ENCODE data around the gene DPM3. TPM values are rescaled to one million over a fixed set of nuclear protein-coding genes. Genes with fewer than 3 reads are reported as not detected.
"Not testable (repeated sequence)": the region's sequence is repeated elsewhere in the genome, so short reads cannot be mapped to it uniquely, and the experiment has no call there.

The DPM3 gene
- total and polyA plus RNA-seq, 2 donors (not counting 1 experiment from before 2014, with no cell fraction given): 39.9 to 97.3 TPM

DNA sequence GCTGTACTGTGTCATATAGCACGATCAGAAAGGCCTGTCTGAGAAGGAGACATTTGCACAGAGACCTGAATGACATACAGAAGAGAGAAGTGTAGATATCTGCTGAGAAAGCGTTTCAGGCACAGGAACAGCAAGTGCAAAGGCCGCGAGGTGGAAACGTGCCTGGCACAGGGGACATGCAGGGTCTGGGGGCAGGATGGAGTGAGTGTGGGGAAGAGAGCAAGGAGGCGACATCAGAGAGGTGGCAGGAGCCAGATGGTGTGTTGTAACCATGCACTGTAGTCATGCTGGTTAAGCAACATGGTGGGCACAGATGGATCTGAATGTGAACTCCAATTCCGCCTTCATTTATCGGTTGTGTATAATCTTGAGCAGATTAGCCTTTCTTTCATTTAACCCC, 19.8 kb upstream of the DPM3 start:
- Histone ChIP-seq H3K4me2 (replicated peaks; ENCODE audit: low read depth, low read length, poor library complexity, severe bottlenecking) (no peak overlapping the region), H3K79me2 (ENCODE audit: control insufficient read depth, insufficient read depth, low read length) (no peaks in the 10 kb centered on the region), H3K9me3 (ENCODE audit: control extremely low read depth in 1 of 3, control insufficient read depth in 2 of 3, insufficient read depth in 1 of 3, low read length in 2 of 3) (peaks cover 0 to 7% (median 0%) of the 10 kb centered on the region in 3 donors), H3K9ac (ENCODE audit: low read length) (no peak overlapping the region), H3K27ac (ENCODE audit: low read length in 2 of 2) (no peak overlapping the region), H3K27me3 (replicated peaks in 1 of 4; ENCODE audit: control extremely low read depth in 1 of 4, control insufficient read depth in 3 of 4, insufficient read depth in 4 of 4, low read length in 3 of 4) (no peaks in the 10 kb centered on the region), H2AFZ (ENCODE audit: insufficient read depth, low read depth, low read length, poor library complexity, severe bottlenecking) (no peak overlapping the region), H3K4me3 (ENCODE audit: control extremely low read depth in 1 of 5, extremely low read depth in 1 of 5, insufficient read depth in 1 of 5, low read depth in 2 of 5, low read length in 4 of 5) (no peak overlapping the region), H3K4me1 (ENCODE audit: control insufficient read depth in 2 of 2, insufficient read depth in 2 of 2, low read length in 2 of 2) (no peaks in the 10 kb centered on the region), H4K20me1 (ENCODE audit: control insufficient read depth, insufficient read depth, low read length, poor library complexity, severe bottlenecking) (no peaks in the 10 kb centered on the region), H3K36me3 (replicated peaks in 1 of 2; ENCODE audit: control extremely low read depth in 1 of 2, control insufficient read depth in 1 of 2, extremely low read depth in 1 of 2, insufficient read depth in 2 of 2, low read length in 1 of 2) (no peaks in the 10 kb centered on the region)
- ChIA-PET POLR2A (interaction anchor here (0.7 kb wide), 1 partner anchor 38 kb away, joined by 4 read pairs; no protein-coding TSS in a partner anchor), CTCF (no interaction called here)
- no peaks in the 10 kb centered on the region for H3K9me3 Mint-ChIP-seq (ENCODE audit: insufficient read depth)
- ATAC-seq (ENCODE audit: low read depth) (no peak), DNase-seq (no peak)
- no peak overlapping the region for H3K27ac Mint-ChIP-seq
- no peaks in the 10 kb centered on the region for H3K27me3 Mint-ChIP-seq
- 85% methylated on average over 6 of the region's 8 CpGs for WGBS (ENCODE audit: insufficient coverage)
- TF ChIP-seq, protein P1, sequence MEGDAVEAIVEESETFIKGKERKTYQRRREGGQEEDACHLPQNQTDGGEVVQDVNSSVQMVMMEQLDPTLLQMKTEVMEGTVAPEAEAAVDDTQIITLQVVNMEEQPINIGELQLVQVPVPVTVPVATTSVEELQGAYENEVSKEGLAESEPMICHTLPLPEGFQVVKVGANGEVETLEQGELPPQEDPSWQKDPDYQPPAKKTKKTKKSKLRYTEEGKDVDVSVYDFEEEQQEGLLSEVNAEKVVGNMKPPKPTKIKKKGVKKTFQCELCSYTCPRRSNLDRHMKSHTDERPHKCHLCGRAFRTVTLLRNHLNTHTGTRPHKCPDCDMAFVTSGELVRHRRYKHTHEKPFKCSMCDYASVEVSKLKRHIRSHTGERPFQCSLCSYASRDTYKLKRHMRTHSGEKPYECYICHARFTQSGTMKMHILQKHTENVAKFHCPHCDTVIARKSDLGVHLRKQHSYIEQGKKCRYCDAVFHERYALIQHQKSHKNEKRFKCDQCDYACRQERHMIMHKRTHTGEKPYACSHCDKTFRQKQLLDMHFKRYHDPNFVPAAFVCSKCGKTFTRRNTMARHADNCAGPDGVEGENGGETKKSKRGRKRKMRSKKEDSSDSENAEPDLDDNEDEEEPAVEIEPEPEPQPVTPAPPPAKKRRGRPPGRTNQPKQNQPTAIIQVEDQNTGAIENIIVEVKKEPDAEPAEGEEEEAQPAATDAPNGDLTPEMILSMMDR (IDR thresholded peaks at IDR 0.05): no peak
- no peak for TF ChIP-seq EZH2 (IDR thresholded peaks at IDR 0.05; ENCODE audit: borderline replicate concordance, insufficient read depth, low read depth, low read length, poor library complexity, severe bottlenecking)
- intact Hi-C loops (cut with micrococcal nuclease): no loop called here
- no peak overlapping the region for H3K4me3 Mint-ChIP-seq
- H3K4me1 Mint-ChIP-seq: no peaks in the 10 kb centered on the region

DNA sequence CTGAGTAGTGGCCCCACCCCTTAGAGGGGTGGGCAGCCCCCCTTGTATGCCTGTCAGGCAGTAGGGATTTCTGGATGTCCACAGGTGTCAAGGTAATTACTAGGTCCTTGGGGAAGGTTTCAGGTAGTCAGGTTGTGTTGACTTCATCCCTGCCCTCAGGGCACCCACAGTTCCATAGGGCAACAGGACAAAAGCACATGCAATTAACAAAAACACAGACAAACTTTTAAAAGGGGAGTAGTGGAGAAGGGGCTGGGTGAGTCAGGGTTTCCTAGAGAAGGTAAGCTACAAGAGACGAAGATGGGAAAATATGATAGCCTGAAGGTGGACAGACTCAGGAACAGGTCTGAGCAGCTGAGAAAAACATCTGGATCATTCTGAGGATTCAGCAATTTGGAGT, 18.7 kb upstream of the DPM3 start:
- no peaks in the 10 kb centered on the region for H3K4me1 ChIP-seq (ENCODE audit: control insufficient read depth in 2 of 2, insufficient read depth in 2 of 2, low read length in 2 of 2)
- POLR2A ChIA-PET: no interaction called here
- 86% methylated on average over 1 of the region's 1 CpG for WGBS (ENCODE audit: insufficient coverage)
- H3K36me3 ChIP-seq (replicated peaks in 1 of 2; ENCODE audit: control extremely low read depth in 1 of 2, control insufficient read depth in 1 of 2, extremely low read depth in 1 of 2, insufficient read depth in 2 of 2, low read length in 1 of 2): no peaks in the 10 kb centered on the region
- intact Hi-C loops (cut with micrococcal nuclease): no loop called here
- no peak overlapping the region for H3K27ac ChIP-seq (ENCODE audit: low read length in 2 of 2)
- H3K9me3 ChIP-seq (ENCODE audit: control extremely low read depth in 1 of 3, control insufficient read depth in 2 of 3, insufficient read depth in 1 of 3, low read length in 2 of 3): no peaks in the 10 kb centered on the region
- H4K20me1 ChIP-seq (ENCODE audit: control insufficient read depth, insufficient read depth, low read length, poor library complexity, severe bottlenecking): no peaks in the 10 kb centered on the region
- H3K4me1 Mint-ChIP-seq: no peaks in the 10 kb centered on the region
- no peak overlapping the region for H3K9ac ChIP-seq (ENCODE audit: low read length)
- DNase-seq (no peak), ATAC-seq (ENCODE audit: low read depth) (no peak)
- TF ChIP-seq EZH2 (IDR thresholded peaks at IDR 0.05; ENCODE audit: borderline replicate concordance, insufficient read depth, low read depth, low read length, poor library complexity, severe bottlenecking): no peak
- TF ChIP-seq, protein P1 (IDR thresholded peaks at IDR 0.05): no peak
- CTCF ChIA-PET: interaction anchor here (0.7 kb wide), 1 partner anchor 10 kb away, joined by 3 read pairs; no protein-coding TSS in a partner anchor
- no peaks in the 10 kb centered on the region for H3K27me3 Mint-ChIP-seq
- no peak overlapping the region for H3K27ac Mint-ChIP-seq
- H3K27me3 ChIP-seq (replicated peaks in 1 of 4; ENCODE audit: control extremely low read depth in 1 of 4, control insufficient read depth in 3 of 4, insufficient read depth in 4 of 4, low read length in 3 of 4): no peaks in the 10 kb centered on the region
- no peak overlapping the region for H3K4me3 Mint-ChIP-seq
- H2AFZ ChIP-seq (ENCODE audit: insufficient read depth, low read depth, low read length, poor library complexity, severe bottlenecking): no peak overlapping the region
- H3K79me2 ChIP-seq (ENCODE audit: control insufficient read depth, insufficient read depth, low read length): no peaks in the 10 kb centered on the region
- H3K4me3 ChIP-seq (ENCODE audit: control extremely low read depth in 1 of 5, extremely low read depth in 1 of 5, insufficient read depth in 1 of 5, low read depth in 2 of 5, low read length in 4 of 5): no peak overlapping the region
- no peak overlapping the region for H3K4me2 ChIP-seq (replicated peaks; ENCODE audit: low read depth, low read length, poor library complexity, severe bottlenecking)
- H3K9me3 Mint-ChIP-seq (ENCODE audit: insufficient read depth): no peaks in the 10 kb centered on the region

DNA sequence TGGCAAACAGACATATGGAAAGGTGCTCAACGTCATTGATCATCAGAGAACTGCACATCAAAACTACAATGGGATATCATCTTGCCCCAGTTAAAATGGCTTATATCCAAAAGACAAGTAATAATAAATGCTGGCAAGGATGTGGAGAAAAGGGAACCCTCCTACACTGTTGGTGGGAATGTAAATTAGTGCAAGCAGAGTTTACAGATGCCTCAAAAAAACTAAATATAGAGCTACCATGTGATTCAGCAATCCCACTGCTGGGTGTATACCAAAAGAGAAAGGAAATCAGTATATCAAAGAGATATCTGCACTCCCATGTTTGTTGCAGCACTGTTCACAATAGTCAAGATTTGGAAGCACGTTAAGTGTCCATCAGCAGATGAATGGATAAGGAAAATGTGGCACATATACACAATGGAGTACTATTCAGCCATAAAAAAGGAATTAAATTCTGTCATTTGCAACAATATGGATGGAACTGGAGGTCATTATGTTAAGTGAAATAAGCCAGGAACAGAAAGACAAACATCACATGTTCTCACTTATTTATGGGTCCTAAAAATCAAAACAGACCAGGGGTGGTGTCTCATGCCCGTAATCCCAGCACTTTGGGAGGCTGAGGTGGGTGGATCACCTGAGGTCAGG, 15.8 kb upstream of the DPM3 start:
- H3K4me1 Mint-ChIP-seq; H3K27ac Mint-ChIP-seq; H4K20me1 ChIP-seq (ENCODE audit: control insufficient read depth, insufficient read depth, low read length, poor library complexity, severe bottlenecking); intact Hi-C loops (cut with micrococcal nuclease); H3K4me3 Mint-ChIP-seq; POLR2A ChIA-PET; H3K4me2 ChIP-seq (replicated peaks; ENCODE audit: low read depth, low read length, poor library complexity, severe bottlenecking); H3K27me3 Mint-ChIP-seq; H3K9me3 ChIP-seq (ENCODE audit: control extremely low read depth in 1 of 3, control insufficient read depth in 2 of 3, insufficient read depth in 1 of 3, low read length in 2 of 3); DNase-seq; H3K9ac ChIP-seq (ENCODE audit: low read length); H3K79me2 ChIP-seq (ENCODE audit: control insufficient read depth, insufficient read depth, low read length); H3K36me3 ChIP-seq (replicated peaks in 1 of 2; ENCODE audit: control extremely low read depth in 1 of 2, control insufficient read depth in 1 of 2, extremely low read depth in 1 of 2, insufficient read depth in 2 of 2, low read length in 1 of 2); H3K4me3 ChIP-seq (ENCODE audit: control extremely low read depth in 1 of 5, extremely low read depth in 1 of 5, insufficient read depth in 1 of 5, low read depth in 2 of 5, low read length in 4 of 5); H2AFZ ChIP-seq (ENCODE audit: insufficient read depth, low read depth, low read length, poor library complexity, severe bottlenecking); H3K9me3 Mint-ChIP-seq (ENCODE audit: insufficient read depth); ATAC-seq (ENCODE audit: low read depth); H3K4me1 ChIP-seq (ENCODE audit: control insufficient read depth in 2 of 2, insufficient read depth in 2 of 2, low read length in 2 of 2); H3K27me3 ChIP-seq (replicated peaks in 1 of 4; ENCODE audit: control extremely low read depth in 1 of 4, control insufficient read depth in 3 of 4, insufficient read depth in 4 of 4, low read length in 3 of 4); H3K27ac ChIP-seq (ENCODE audit: low read length in 2 of 2): not testable (repeated sequence)
- CTCF ChIA-PET: interaction anchor here (1.0 to 2.1 kb wide), 3 partner anchors 11 to 65 kb away, joined by 4 to 9 read pairs (median 4); no protein-coding TSS in a partner anchor
- WGBS (ENCODE audit: insufficient coverage): 100% methylated on average over 1 of the region's 3 CpGs

All from B cell (primary cell).